Measurements from ENCODE around the gene LCP1.
A peak's percentile ranks its signal among the peaks of the same experiment; 100 is the strongest.

LCP1 gene

DNA sequence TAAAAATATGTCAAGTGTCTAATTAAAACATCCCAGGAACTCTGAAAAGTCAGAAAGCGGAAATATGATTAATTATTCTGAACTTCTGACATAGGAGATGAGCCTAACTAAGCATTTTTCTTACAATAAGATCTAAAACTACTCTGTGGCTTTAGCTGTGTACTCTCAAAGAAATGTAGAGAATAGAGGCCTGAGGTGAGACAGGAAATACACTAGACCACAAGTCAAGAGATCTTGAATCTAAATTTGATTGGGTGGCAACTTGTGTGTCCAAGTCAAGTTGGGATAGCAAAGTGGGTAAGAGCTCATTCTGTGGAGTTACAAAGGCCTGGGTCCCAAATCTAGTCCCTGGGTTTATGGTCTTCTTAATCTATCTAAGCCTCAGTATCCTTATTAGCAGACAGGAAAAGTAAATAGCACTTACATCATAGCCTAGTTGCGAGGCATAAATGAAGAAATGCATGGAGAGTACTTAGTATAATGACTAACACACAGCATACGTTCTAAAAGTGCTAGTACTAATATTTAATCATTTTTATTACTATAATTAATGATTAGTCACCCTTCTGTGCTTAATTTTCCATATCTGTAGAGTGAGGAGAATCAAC lies 20.3 kb upstream of the LCP1 start:
- Histone ChIP-seq H3K9ac (ENCODE audit: low read depth, low read length) (no peak overlapping the region), H3K36me3 (ENCODE audit: control insufficient read depth, insufficient read depth, low read length) (no peaks in the 10 kb centered on the region), H3K9me3 (ENCODE audit: control insufficient read depth, insufficient read depth, low read length) (no peaks in the 10 kb centered on the region), H3K4me1 (ENCODE audit: control insufficient read depth, insufficient read depth, low read length) (no peaks in the 10 kb centered on the region), H3K27me3 (ENCODE audit: control insufficient read depth, insufficient read depth, low read length) (no peaks in the 10 kb centered on the region), H3K4me3 (ENCODE audit: low read depth, low read length) (no peak overlapping the region)

DNA sequence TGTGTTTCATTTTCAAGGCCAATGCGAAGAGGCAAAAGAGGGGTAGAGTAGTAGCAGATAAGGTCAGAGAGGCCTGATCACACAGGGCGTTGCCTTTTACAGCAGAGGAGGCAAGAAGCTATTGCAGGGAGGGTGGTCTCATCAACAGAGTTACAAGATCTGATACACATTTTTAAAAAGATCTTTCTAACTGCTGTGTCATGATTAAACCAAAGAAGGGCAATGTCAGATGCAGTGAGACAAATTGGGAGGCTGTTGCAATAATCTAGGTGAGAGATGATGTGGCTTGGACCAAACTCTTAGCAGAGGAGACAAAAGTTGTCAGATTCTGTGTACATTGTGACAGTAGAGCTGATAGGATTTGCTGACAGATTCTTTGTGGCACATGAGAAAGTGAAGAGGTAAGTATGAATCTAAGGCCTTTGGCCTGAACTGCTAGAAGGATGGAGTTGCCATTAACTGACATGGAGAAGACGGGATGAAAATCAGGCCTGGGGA lies 16.8 kb upstream of the LCP1 start:
- no peaks in the 10 kb centered on the region for H3K27me3 ChIP-seq (ENCODE audit: control insufficient read depth, insufficient read depth, low read length)
- no peaks in the 10 kb centered on the region for H3K4me1 ChIP-seq (ENCODE audit: control insufficient read depth, insufficient read depth, low read length)
- H3K9ac ChIP-seq (ENCODE audit: low read depth, low read length) = no peak overlapping the region
- no peaks in the 10 kb centered on the region for H3K9me3 ChIP-seq (ENCODE audit: control insufficient read depth, insufficient read depth, low read length)
- H3K36me3 ChIP-seq (ENCODE audit: control insufficient read depth, insufficient read depth, low read length) = no peaks in the 10 kb centered on the region
- H3K4me3 ChIP-seq (ENCODE audit: low read depth, low read length) = no peak overlapping the region

DNA sequence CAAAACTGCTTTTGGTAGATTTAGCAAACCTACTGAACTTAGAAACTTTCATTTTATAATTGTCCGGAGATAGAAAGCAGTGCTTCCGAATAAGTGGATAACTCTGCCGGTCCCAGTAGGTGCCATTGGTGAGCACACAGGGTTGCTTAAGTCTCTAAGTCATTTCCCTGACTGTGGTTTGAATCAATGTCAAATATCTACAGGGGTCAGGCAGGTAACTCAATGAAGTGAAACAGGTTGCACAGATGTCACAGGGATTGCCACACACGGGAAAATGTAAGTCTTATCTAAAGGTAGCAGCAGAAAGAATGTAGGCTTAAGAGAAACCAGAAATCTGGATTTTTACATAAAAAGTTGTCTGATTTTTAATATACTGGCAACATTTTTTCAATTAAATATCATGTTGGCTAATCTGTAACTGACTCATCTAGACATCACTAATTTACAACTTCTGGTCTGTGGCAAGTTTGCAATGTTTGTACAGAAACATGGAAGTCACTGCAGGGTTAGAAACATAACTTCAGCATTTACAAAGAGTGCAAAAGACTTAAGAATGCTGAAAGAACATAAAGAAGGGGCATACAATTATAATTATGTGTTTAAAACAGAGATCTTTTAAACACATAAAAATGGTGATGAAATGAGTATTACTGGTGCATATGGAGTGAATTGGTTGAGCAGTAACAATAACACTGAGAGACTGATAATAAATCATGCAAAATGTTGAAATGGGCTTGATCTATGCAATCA lies 15.5 kb upstream of the LCP1 start:
- Histone ChIP-seq H3K9ac (ENCODE audit: low read depth, low read length) (no peak overlapping the region), H3K4me1 (ENCODE audit: control insufficient read depth, insufficient read depth, low read length) (no peaks in the 10 kb centered on the region), H3K9me3 (ENCODE audit: control insufficient read depth, insufficient read depth, low read length) (no peaks in the 10 kb centered on the region), H3K36me3 (ENCODE audit: control insufficient read depth, insufficient read depth, low read length) (no peaks in the 10 kb centered on the region), H3K27me3 (ENCODE audit: control insufficient read depth, insufficient read depth, low read length) (no peaks in the 10 kb centered on the region), H3K4me3 (ENCODE audit: low read depth, low read length) (no peak overlapping the region)

DNA sequence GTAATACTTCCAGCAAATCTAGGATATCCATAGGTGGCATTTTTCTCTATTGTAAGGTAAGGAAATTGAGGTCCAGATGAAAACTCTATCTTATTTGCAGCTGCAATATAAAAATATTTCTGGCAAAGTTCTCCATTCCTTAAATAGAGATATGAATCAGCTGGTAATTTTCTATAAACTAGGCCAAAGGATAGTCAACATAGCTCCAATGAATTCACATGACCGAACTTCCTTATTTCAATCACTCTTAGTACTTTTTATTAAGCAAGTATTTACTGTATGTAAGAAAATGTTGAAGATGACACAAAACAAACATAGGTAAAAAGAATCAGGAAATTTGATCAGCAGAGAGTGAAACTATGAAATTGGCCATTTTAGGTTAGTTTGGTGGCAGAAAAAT lies 13.0 kb upstream of the LCP1 start:
- no peaks in the 10 kb centered on the region for H3K4me1 ChIP-seq (ENCODE audit: control insufficient read depth, insufficient read depth, low read length)
- no peaks in the 10 kb centered on the region for H3K27me3 ChIP-seq (ENCODE audit: control insufficient read depth, insufficient read depth, low read length)
- no peak overlapping the region for H3K9ac ChIP-seq (ENCODE audit: low read depth, low read length)
- H3K36me3 ChIP-seq (ENCODE audit: control insufficient read depth, insufficient read depth, low read length) = no peaks in the 10 kb centered on the region
- no peak overlapping the region for H3K4me3 ChIP-seq (ENCODE audit: low read depth, low read length)
- no peaks in the 10 kb centered on the region for H3K9me3 ChIP-seq (ENCODE audit: control insufficient read depth, insufficient read depth, low read length)

DNA sequence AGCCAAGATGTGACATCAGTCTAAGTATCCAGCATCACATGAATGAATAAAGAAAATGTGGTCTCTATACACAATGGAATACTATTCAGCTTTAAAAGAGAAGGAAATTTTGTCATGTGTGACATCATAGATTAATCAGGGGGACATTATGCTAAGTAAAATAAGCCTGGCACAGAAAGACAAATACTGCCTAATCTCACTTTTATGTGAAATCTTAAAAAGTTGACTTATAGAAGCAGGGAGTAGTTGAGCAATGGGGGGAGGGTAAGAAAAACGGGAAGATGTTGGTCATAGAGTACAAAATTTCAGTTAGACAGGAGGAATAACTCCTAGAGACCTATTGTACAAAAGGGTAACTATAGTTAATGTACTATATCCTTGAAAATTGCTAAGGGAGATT lies 10.4 kb upstream of the LCP1 start:
- H3K27me3 ChIP-seq (ENCODE audit: control insufficient read depth, insufficient read depth, low read length) = no peaks in the 10 kb centered on the region
- H3K36me3 ChIP-seq (ENCODE audit: control insufficient read depth, insufficient read depth, low read length) = no peaks in the 10 kb centered on the region
- no peak overlapping the region for H3K9ac ChIP-seq (ENCODE audit: low read depth, low read length)
- no peaks in the 10 kb centered on the region for H3K4me1 ChIP-seq (ENCODE audit: control insufficient read depth, insufficient read depth, low read length)
- no peaks in the 10 kb centered on the region for H3K9me3 ChIP-seq (ENCODE audit: control insufficient read depth, insufficient read depth, low read length)
- H3K4me3 ChIP-seq (ENCODE audit: low read depth, low read length) = no peak overlapping the region

DNA sequence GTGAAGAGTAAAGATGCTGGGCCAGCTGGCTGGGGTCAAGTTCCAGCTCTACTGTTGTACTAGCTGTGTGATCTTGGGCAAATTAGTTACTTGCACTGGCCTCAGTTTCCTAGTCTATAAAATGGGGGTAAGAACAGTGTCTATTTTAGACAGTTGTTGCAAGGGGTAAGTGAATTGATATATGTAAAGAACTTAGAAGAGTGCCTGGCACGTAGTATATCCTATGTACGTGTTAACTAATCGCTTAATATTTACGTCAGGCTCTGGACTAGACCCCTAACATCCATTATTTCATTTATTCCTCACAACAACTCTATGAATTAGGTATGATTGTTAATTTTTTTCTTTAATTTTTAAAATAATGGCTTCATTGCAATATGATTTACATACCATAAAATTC lies 3.7 kb upstream of the LCP1 start:
- Histone ChIP-seq H3K9me3 (ENCODE audit: control insufficient read depth, insufficient read depth, low read length) (no peaks in the 10 kb centered on the region), H3K4me1 (ENCODE audit: control insufficient read depth, insufficient read depth, low read length) (peaks cover 8% of the 10 kb centered on the region), H3K4me3 (ENCODE audit: low read depth, low read length) (no peak overlapping the region)

DNA sequence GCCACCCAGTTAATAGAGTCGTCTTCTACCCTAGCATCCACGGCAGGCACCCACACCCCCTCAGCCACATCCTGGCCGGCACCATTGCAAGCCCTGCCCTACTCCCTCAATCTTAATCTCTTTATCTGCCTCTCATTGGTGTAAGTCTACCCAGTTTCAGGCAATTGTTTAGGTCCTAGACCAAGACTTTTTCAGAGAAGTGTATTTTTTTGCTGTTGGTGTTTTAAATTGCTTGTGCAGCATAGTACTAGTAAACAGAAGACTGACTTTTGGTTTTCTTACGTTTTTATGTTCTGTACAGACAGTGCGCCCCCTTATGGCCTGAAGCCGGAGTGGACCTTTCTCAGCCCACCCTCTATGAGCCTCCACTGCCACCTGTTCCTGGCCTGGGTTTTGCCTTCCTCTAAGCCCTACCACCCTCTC lies 2.3 kb upstream of the LCP1 start:
- Histone ChIP-seq H3K4me3 (ENCODE audit: low read depth, low read length) (no peak overlapping the region), H3K27me3 (ENCODE audit: control insufficient read depth, insufficient read depth, low read length) (no peaks in the 10 kb centered on the region), H3K4me1 (ENCODE audit: control insufficient read depth, insufficient read depth, low read length) (peaks cover 10% of the 10 kb centered on the region), H3K9ac (ENCODE audit: low read depth, low read length) (no peak overlapping the region), H3K36me3 (ENCODE audit: control insufficient read depth, insufficient read depth, low read length) (no peaks in the 10 kb centered on the region), H3K9me3 (ENCODE audit: control insufficient read depth, insufficient read depth, low read length) (no peaks in the 10 kb centered on the region)

More for the DNA sequence above, 3.7 kb upstream of the LCP1 start:
- no peaks in the 10 kb centered on the region for H3K36me3 ChIP-seq (ENCODE audit: control insufficient read depth, insufficient read depth, low read length)
- no peaks in the 10 kb centered on the region for H3K27me3 ChIP-seq (ENCODE audit: control insufficient read depth, insufficient read depth, low read length)
- H3K9ac ChIP-seq (ENCODE audit: low read depth, low read length) = no peak overlapping the region

DNA sequence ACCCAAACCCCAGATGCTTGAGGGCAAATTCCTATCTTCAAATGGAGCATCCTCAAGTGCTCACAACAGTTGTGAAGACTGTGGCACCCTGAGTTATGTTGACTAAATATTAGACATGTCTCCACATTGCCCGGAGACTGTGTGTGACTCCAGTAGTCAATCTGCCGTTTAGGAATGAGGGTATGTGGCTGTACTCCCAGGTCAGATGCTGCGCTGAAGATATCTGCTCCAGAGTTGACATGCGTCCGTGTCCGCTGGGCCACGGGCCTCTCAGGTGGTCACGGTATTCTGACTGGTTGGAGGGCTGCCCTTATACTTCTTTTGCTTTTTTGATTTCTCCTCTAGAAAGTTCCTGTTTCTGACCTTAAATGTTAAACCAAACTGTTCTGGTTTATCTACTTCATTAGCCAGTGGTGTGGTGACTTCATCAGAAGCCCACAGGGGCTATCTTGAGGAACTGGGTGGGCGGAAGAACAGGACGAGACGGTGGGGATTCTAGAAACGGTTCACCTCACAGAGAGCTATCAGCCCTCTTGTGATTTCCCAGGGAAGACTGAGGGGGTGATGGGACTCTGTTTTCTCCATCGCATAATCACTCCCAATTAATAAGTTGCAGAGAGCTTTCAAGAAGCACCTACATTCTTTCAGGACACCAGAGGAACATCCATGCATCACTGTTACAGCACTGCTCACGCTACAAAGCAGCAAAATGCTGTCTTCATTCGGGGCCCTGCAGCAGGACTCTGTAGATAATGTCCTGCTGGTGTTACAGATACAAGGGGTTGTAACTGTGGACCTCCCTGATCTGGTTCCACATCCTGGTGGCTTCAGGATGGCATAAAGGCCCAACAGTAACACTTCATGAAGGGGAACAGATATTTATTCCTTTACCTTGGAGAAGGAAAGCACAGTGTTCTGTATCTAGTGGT lies 1.3 kb upstream of the LCP1 start:
- Histone ChIP-seq H3K9ac (ENCODE audit: low read depth, low read length) (no peak overlapping the region), H3K4me3 (ENCODE audit: low read depth, low read length) (no peak overlapping the region)

DNA sequence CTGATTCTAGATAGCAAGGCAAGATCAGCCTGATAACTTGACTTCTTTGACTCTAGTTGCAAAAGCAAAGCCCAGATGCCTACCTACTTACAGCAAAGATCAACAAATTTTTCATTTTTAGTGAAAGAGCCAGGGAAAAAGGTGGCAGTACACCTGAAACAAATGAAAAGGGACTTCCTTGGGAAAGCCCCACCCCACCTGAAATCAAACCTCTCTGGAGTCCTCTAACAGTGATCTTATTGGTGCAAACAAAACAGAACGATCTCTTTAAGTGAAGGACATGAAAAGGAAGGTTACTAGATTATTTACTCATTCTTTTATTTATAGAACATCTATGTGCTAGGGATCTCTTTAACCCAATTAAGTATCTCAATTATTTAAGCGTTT lies 507 bp upstream of the LCP1 start:
- no peaks in the 10 kb centered on the region for H3K36me3 ChIP-seq (ENCODE audit: control insufficient read depth, insufficient read depth, low read length)
- H3K4me1 ChIP-seq (ENCODE audit: control insufficient read depth, insufficient read depth, low read length) = peaks cover 10% of the 10 kb centered on the region
- H3K9me3 ChIP-seq (ENCODE audit: control insufficient read depth, insufficient read depth, low read length) = no peaks in the 10 kb centered on the region
- H3K27me3 ChIP-seq (ENCODE audit: control insufficient read depth, insufficient read depth, low read length) = no peaks in the 10 kb centered on the region
- H3K4me3 ChIP-seq (ENCODE audit: low read depth, low read length) = no peak overlapping the region
- no peak overlapping the region for H3K9ac ChIP-seq (ENCODE audit: low read depth, low read length)

More for the DNA sequence above, 1.3 kb upstream of the LCP1 start:
- Histone ChIP-seq H3K27me3 (ENCODE audit: control insufficient read depth, insufficient read depth, low read length) (no peaks in the 10 kb centered on the region), H3K36me3 (ENCODE audit: control insufficient read depth, insufficient read depth, low read length) (no peaks in the 10 kb centered on the region), H3K4me1 (ENCODE audit: control insufficient read depth, insufficient read depth, low read length) (peaks cover 10% of the 10 kb centered on the region), H3K9me3 (ENCODE audit: control insufficient read depth, insufficient read depth, low read length) (no peaks in the 10 kb centered on the region)

DNA sequence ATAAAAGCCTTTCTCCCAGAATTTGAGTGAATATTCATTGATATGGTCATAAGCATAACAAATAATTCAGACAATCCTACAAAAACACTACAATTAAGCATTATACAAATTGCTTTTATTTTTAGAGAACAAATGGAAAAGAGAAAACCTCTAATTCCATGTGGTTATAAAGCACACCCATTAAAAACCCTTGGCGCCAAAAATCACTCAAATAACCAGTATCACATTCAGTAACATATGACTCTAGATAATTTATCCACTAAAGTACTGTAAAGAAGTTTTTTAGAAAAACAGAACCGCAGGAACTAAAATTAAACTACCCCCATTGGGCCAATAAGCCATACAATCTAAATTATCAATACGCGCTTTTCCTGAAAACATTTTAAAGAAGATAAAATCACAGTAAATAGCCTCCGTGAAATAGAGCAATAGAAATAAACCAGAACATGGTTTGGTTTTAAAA lies 569 bp downstream of the LCP1 start:
- peak overlapping the region; percentile 63 for H3K9ac ChIP-seq (ENCODE audit: low read depth, low read length)
- H3K27me3 ChIP-seq (ENCODE audit: control insufficient read depth, insufficient read depth, low read length) = no peaks in the 10 kb centered on the region
- H3K36me3 ChIP-seq (ENCODE audit: control insufficient read depth, insufficient read depth, low read length) = no peaks in the 10 kb centered on the region
- H3K9me3 ChIP-seq (ENCODE audit: control insufficient read depth, insufficient read depth, low read length) = no peaks in the 10 kb centered on the region
- H3K4me3 ChIP-seq (ENCODE audit: low read depth, low read length) = peak overlapping the region; percentile 53
- H3K4me1 ChIP-seq (ENCODE audit: control insufficient read depth, insufficient read depth, low read length) = peaks cover 10% of the 10 kb centered on the region

DNA sequence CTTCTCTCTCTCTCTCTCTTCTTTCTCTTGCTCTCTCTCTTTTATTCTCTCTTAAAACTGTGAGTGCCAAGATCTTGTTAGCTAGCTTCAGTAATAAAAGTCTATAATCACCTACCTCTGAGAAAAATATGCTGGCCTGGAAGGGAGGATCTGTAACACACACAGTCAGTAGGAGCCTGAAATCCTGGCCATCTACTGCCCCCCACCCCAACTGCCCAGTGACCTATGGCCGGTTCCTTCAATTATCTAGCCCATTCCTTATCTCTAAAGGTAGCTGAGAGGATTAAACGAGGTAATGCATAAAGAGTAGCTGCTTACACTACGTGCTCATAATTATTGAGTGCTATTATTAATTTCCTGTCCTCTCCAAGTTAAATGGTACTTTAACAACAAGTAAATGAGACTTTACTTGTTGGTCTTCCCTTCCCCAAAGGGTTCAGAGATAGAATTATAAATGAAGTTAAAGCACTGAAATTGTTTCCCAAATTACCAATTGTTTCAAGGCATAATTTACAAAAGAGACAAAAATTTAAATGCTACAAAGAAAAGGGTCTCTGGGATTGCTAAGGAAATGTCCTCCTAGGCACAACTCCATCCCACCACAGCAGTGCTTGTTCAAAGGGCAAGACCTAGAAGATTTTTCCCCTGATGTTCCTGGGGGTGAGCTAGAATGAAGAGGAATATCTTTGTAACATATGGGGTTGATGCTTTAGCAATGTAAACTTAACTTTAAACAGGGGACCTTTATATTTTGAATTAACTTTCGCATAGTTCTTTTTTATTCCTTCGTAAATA lies 1.8 kb downstream of the LCP1 start:
- no peak overlapping the region for H3K9ac ChIP-seq (ENCODE audit: low read depth, low read length)
- no peaks in the 10 kb centered on the region for H3K9me3 ChIP-seq (ENCODE audit: control insufficient read depth, insufficient read depth, low read length)
- no peaks in the 10 kb centered on the region for H3K36me3 ChIP-seq (ENCODE audit: control insufficient read depth, insufficient read depth, low read length)
- peak overlapping the region; percentile 41 for H3K4me3 ChIP-seq (ENCODE audit: low read depth, low read length)
- peaks cover 10% of the 10 kb centered on the region for H3K4me1 ChIP-seq (ENCODE audit: control insufficient read depth, insufficient read depth, low read length)
- H3K27me3 ChIP-seq (ENCODE audit: control insufficient read depth, insufficient read depth, low read length) = no peaks in the 10 kb centered on the region

Data from iPS-15b (cell line).